NCI-H460 (cell line): ENCODE measurements around the gene HLA-DMB. TPM values are rescaled to one million over a fixed set of nuclear protein-coding genes. Genes with fewer than 3 reads are reported as not detected.

ENCODE experiments used
- DNase-seq: peaks from one replicate; pipeline ENCODE4 v3.0.0-alpha.2; 2016; ENCODE audit warnings: low read depth; ENCODE audit errors: extremely low read depth
- polyA plus RNA-seq: library from polyadenylated mRNA; depleted of rRNA; stranded (reverse); fragments of >200 nt; gene quantifications from 2 replicates; pipeline ENCODE4 v1.2.3, GENCODE V29; 2014; cell fraction: nucleus; rRNA removed
- total RNA-seq: library from RNA; depleted of rRNA; stranded (reverse); fragments of >200 nt; shearing (Covaris generic); gene quantifications from 2 replicates; pipeline ENCODE4 v1.2.3, GENCODE V29; 2014; rRNA removed

HLA-DMB gene
- total RNA-seq = not detected in 2 replicates
- polyA plus RNA-seq = not detected in 2 replicates

DNA sequence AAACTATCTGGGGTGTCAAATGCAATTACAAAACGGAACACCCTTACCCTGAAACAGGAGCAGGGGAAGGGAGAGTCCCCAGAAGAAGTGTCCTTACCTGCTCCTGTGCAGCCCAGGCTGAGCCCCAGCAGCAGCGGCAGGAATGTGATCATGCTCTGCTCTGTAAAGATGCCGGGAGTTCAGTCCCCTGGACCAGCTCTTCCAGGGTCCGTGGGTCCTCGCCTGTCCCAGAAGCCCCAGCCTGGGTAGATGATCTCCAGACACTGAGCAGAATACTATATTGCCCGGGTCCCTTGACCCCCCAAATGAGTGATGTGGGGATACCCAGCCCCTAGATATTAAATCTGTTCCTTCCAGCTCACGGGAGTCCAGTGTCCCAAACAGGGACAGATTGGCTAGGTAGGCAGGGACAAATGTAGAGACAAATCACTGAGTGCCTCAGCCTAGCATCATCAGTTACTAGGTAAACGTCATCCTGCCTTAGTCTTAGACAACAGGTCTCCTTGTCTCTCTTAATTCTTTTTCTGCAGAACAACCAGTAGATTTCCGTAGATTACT lies at the start of gene HLA-DMB:
Gene HLA-DMB (minus strand): TSS at position 373 of the 558 bp plus-strand sequence. CDS start 221 bp downstream, at position 152.
- peak; percentile 56 for DNase-seq

DNA sequence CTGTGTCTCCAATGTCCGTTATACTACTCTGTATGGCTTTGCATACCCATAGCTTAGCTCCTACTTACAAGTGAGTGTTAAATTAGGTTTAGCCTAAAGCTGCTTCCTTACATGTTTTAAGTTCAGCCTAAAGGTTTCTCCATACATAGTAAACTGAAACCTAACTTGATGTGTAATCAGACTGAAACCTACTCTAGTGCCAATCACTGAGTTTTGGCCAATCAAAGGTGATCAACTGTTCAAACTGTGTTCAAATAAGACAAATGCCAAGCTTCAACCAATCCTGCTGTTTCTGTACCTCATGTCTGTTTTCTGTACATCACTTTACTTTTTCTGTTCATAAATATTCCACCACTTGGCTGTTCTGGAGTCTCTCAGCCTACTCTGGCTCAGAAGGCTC lies 48.5 kb upstream of the HLA-DMB start:
- DNase-seq = no peak

DNA sequence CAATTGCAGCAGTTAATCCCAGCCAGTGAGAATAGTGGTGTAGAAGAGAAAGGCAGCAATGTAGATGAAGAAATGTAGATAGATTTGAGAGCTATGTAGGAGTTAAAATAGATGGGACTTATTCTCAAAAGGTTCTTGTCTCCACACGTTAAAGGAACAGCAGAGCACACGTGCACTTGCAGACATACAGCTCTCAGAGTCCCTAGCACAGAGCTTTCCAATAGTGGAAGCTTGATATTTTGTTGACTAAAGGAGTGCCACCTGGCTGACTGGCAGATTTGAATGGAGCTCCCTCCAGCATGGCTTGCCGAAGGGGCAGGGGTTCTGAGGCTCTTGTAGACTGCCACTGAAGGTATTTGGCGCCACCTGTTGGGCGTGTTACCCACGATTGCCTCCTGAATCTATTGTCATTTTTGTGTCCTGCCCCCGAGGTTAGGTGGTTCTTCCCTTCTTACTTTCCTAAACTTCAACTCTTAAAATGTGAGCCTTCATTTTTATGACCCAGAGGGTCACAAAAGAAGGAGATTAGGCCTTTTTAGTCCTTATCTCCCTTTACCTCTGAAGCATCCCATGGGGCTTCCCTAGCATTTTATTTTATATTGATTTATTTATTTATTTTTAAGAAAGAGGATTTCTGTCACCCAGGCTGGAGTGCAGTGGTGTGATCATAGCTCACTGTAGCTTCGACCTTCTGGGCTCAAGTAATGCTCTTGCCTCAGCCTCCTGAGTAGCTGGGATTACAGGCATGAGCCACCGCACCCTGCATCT lies 44.0 kb upstream of the HLA-DMB start:
- peak; percentile 79 for DNase-seq

DNA sequence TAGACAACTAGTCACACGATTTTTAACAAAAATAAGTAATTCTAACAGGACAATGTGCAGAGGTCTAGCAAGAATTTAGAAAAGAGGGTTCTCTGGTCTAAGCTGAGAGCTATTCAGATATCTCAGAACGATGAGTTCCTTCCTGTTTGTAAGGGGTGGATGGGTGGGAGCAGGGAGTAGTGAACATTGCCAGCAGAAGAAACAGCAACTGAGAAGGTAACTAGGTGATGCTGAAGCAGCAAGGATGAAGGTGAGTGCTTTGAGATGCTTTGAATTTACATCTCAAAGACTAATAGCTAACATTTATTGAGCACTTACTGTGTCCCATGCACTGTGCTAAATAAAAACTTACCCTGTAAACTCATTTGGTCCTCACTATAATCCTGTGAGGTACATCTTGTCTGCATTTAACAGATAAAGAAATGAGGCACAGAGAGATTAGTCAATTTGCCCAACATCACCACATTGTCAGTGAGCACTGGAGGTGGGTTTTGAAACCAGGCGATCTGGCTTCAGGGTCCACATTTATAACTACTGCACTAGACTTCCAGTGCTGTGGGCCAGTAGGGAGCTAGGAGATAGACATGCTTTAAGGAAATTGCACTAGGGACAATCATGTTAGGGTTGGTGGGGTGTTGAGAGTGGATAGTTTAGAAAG lies 43.3 kb upstream of the HLA-DMB start:
- DNase-seq = no peak

DNA sequence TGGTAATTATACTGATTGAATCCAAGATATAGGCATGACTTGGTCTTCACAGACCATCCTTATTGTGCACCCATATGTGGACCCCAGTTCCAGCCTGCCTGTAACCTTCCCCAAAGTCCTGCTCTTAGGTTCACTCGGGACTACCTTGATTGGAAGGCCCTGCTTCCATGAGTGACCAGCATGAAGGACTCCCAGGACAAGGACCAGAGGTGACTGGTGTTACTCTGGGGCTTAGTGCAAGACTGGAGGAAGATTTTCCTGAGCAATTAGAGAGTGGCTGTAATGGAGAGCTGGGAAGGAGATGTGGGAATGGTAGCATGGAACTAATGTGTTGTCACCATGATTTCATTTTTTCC lies 42.6 kb upstream of the HLA-DMB start:
- no peak for DNase-seq

DNA sequence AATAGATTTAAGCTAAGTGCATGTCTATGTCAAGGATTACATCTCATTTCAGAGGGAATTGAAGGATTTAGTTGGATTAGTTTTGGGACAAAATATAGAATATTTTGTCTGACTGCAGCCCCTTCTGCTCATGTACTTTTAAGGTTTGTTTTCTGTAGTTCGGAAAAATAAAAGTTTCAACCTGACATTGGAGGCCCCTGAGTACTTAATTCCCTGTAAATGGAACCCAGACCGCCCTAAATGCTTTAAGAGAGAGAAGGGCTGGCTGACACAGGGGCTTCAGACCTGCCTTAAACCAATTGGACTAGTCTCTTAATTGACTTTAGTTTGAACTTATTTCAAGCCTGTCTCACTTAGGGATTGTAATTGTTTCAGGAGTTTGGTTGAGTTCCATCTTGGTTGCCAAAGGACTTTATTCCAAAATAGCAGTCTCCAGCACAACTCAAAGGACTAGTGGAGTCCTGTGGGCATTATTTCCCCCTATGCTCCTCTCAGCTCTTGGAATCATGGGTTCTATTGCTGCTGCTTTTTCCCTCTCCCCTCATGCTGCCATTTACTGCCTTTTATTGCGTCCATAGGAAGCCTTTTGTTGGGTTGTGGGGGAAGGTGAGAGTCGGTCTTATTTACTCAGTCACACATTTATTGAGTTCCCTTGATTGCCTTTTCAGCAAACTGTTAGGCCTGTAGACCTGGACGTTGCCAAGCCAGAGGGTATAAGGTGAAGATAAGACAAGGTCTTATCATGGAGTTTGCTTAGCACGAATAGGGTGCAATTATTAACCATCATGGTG lies 42.1 kb upstream of the HLA-DMB start:
- DNase-seq = no peak

DNA sequence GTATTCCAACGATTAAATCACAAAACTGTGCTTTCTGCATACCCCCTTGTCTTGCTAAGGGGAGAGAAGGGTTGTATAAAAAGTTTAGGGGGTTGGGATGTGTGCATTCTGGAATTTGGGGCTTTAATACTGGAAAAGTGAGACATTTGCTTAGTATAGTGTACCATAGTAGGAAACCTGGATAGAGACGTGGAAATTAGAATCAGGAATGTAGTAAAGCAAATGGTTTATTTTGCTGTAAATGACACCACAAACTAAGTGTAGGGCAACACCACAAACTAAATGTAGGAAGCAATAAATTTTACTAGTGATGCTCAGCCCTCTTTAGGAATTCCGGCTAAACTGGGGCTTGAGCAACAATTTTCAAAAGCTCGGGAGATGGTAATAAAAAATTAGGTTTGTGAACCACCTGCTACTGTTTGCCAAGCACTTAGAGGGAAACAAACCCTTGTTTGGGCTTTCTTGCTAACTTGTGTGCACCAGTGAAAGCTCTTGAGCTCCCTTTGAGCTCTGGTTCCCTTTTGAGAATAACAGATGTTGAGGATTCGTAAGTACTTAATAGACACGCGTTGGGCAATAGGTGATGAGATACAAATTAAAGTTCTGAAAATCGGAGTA lies 41.4 kb upstream of the HLA-DMB start:
- no peak for DNase-seq

DNA sequence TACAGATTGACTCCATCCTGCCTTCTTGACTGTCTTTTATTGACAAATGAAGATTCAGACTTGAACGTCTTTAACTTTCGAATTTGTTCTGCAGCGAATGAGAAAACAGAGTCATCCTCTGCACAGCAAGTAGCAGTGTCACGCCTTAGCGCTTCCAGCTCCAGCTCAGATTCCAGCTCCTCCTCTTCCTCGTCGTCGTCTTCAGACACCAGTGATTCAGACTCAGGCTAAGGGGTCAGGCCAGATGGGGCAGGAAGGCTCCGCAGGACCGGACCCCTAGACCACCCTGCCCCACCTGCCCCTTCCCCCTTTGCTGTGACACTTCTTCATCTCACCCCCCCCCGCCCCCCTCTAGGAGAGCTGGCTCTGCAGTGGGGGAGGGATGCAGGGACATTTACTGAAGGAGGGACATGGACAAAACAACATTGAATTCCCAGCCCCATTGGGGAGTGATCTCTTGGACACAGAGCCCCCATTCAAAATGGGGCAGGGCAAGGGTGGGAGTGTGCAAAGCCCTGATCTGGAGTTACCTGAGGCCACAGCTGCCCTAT lies 39.7 kb upstream of the HLA-DMB start:
- DNase-seq = no peak

DNA sequence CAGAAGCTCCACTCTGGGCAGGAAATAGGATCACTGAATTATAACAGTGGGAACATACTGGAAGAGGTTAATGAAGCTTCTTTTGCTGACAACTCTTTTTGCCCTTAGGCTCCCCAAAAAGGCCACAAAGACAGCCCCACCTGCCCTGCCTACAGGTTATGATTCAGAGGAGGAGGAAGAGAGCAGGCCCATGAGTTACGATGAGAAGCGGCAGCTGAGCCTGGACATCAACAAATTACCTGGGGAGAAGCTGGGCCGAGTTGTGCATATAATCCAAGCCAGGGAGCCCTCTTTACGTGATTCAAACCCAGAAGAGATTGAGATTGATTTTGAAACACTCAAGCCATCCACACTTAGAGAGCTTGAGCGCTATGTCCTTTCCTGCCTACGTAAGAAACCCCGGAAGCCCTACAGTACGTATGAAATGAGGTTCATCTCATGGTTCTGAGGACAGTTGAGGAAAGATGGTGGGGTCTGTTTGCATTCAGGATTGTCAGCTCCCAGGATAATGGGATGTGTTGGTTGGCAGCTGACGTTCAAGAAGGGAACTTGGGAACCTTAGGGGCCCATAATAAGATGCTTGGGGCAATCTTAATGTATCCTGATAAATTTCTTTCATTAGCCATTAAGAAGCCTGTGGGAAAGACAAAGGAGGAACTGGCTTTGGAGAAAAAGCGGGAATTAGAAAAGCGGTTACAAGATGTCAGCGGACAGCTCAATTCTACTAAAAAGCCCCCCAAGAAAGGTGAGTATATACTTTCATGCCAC lies 39.1 kb upstream of the HLA-DMB start:
- DNase-seq = no peak

DNA sequence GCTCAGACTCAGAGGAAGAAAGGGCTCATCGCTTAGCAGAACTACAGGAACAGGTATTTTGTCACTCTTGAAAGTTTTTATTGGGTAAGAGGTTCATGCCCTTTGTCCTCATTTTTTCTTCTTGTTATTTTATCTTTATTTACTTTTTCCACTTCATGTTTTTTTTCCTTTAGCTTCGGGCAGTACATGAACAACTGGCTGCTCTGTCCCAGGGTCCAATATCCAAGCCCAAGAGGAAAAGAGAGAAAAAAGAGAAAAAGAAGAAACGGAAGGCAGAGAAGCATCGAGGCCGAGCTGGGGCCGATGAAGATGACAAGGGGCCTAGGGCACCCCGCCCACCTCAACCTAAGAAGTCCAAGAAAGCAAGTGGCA lies 37.1 kb upstream of the HLA-DMB start:
- DNase-seq = no peak

DNA sequence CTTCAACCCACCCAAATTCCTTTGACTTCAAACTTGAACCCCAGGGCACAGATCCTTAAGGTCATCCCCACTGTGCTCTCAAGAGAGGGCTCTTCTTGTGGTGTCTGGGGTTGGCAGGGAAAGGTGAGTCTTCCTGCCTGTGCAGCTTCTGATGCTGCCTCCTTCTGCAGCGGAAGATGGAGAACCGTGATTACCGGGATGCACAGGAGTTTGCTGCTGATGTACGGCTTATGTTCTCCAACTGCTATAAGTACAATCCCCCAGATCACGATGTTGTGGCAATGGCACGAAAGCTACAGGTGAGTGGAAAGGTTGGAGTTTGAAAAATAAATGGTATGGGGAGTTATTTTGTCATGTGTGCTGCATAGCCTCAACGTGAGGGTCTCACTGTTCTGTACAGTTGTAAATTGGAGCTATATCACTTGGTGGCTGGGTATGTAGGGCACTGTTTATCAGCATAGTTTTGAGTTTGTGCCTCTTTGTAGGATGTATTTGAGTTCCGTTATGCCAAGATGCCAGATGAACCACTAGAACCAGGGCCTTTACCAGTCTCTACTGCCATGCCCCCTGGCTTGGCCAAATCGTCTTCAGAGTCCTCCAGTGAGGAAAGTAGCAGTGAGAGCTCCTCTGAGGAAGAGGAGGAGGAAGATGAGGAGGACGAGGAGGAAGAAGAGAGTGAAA lies 36.6 kb upstream of the HLA-DMB start:
- DNase-seq = no peak

DNA sequence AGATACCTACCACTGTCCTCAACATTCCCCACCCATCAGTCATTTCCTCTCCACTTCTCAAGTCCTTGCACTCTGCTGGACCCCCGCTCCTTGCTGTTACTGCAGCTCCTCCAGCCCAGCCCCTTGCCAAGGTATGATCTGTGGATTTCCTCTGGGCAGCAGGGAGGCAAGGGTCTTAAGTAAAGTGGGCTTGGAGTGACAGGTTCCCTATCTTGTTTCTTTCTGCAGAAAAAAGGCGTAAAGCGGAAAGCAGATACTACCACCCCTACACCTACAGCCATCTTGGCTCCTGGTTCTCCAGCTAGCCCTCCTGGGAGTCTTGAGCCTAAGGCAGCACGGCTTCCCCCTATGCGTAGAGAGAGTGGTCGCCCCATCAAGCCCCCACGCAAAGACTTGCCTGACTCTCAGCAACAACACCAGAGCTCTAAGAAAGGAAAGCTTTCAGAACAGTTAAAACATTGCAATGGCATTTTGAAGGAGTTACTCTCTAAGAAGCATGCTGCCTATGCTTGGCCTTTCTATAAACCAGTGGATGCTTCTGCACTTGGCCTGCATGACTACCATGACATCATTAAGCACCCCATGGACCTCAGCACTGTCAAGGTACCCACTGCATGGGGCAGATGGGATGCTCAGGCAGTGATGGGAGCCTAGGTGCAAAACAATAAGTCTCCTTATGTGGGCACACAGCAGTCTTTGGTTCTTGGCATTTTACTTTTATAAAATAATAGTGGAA lies 35.7 kb upstream of the HLA-DMB start:
- DNase-seq = no peak

DNA sequence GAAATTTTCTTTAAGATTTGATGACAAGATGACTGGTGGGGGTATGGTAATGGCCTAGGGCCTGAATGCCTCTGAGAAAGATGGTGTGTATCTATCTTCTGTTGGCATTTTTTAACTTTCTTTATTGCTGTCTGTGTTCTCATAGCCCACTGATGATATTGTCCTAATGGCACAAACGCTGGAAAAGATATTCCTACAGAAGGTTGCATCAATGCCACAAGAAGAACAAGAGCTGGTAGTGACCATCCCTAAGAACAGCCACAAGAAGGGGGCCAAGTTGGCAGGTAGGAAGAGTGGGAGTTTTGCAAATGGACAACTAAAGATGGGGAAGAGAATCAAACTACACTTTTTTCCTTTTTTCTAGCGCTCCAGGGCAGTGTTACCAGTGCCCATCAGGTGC lies 35.1 kb upstream of the HLA-DMB start:
- DNase-seq = no peak

DNA sequence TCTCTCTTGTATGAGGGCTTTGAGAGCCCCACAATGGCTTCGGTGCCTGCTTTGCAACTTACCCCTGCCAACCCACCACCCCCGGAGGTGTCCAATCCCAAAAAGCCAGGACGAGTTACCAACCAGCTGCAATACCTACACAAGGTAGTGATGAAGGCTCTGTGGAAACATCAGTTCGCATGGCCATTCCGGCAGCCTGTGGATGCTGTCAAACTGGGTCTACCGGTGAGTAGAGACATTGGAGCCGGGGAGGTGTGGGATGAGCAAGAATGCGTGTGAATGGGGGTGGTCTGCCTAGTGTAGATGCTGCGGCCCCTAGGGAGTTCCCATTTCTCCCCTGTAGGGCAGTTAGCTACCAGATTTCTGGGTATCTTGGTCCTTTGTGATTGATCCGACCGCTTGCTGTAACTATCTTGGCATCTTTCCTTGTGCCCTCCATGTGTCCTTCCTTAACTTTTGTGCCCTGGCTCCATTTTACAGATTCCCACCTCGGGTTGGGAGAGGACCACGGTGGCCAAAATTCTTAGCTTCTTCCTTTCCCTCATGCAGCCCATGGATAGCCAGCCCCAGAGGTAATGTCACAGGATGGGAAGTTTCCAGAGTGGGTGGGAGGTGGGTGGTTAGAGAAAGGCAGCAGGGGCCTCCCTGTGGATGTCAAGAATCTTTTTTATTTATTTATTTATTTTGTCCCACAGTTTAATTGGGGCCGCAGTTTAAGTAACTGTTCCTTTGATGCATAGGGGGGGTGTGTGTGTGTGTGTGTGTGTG lies 33.9 kb upstream of the HLA-DMB start:
- DNase-seq = no peak

DNA sequence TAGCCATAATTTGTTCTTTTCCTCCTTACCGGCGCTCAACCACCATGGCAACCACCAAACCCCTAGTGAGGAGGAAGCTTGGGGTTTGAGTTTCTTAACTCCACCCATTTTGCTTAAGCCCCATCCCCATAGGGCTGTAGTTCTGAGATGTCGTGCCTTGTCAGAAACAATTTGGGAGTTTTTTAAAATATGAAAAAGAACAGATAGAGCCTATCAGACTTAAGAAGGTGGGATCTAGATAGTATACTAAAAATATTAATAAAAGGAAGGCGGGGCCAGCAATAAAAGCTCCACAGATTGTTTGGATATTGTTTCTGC lies 33.1 kb upstream of the HLA-DMB start:
- no peak for DNase-seq

DNA sequence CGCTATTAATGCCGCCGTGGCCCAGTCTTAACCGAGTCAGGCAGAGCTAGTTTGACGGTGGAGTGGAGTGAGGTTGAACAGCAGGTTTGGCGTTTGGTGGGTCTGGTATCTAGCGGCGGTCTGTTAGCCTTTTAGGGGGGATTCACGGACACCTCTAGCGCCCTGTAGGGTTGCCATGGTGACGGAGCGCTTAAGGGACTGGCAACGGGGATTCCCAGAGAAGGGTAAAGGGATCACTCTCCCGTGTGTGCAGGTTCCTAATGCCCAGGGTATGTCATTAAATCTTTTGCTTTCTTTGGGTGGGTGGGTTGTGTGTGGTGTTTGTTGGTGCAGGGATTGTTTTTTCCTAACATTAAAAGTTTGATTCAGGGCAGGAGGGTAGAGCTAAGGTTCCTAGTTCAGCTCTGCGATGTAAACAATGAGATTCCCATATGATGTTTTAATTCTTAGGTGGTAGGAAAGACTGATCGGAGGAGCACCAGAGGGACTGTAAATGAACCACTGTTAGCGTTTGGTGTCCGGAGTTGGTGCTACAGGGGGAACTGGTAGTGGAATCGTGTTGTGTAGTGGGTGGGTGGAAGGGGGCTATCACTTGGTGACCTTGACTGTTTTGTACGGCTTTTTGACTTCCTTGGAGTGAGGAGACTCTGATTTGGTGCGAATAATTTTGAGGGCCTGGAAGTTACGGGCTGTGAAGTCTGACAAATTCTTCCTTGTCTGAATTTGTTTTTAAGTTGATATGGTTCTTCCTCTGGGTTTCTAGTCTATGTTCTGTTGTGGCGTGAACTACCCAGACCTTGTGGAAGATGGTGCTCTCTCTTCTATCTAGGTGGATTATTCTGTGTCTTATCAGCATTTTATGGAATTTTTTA lies 32.6 kb upstream of the HLA-DMB start:
- DNase-seq = no peak
